HCT116 (cell line): ENCODE results near the gene DAZAP1. TPM values are rescaled to one million over a fixed set of nuclear protein-coding genes. Genes with fewer than 3 reads are reported as not detected.
A peak's percentile ranks its signal among the peaks of the same experiment; 100 is the strongest.

Experiments
- ATAC-seq: fragments of 200-7000 bp; cut with Tn5 transposase; 2 replicates; pipeline ENCODE4 v1.9.1; 2020; ENCODE audit warnings: mild to moderate bottlenecking, moderate library complexity
- BruUV-seq: library from RNA; stranded (reverse); fragments of 400-500 nt; replicated peaks from 2 replicates; lab custom pipeline; 2021; lab: Mats Ljungman, UMichigan
- CTCF ChIA-PET: fragments of 300-600 bp; sonication (Branson Sonifier 250); formaldehyde crosslinking; loops from one replicate; lab custom pipeline; 2021; ENCODE audit warnings: antibody characterized with exemption; lab: Charles Lee
- POLR2A ChIA-PET: fragments of 300-600, 350-600 bp; sonication (Branson Sonifier 250); formaldehyde crosslinking; loops from one replicate; lab custom pipeline; 2021; ENCODE audit warnings: antibody characterized with exemption; lab: Charles Lee
- RAD21 ChIA-PET, 2 experiments: fragments of 300-600 bp; sonication (Branson Sonifier 250); formaldehyde crosslinking; loops; one replicate each; lab custom pipeline; 2023; ENCODE audit warnings: low total read pairs in 2 of 2; ENCODE audit not compliant: uncharacterized antibody in 2 of 2, unreplicated experiment in 2 of 2, low non-redundant PET in 1 of 2; lab: Charles Lee
- DNase-seq: peaks from one replicate; pipeline ENCODE4 v3.0.0-alpha.2; 2010; ENCODE audit warnings: low read depth, low spot score
- H2AFZ ChIP-seq: fragments of 200-600 bp; shearing (Covaris generic), sonication (generic); 2 replicates; pipeline ENCODE4 v1.6.1; 2017; ENCODE audit warnings: low read depth, mixed run types, mixed read lengths, antibody characterized with exemption, low read length; ENCODE audit not compliant: poor library complexity, severe bottlenecking
- H3K27ac ChIP-seq: 2 replicates; pipeline ENCODE4 v1.5.1; 2012; ENCODE audit warnings: low read depth, low read length
- H3K27me3 ChIP-seq: fragments of 200-600 bp; sonication (generic); 2 replicates; pipeline ENCODE4 v1.6.1; 2016; ENCODE audit warnings: mixed run types, low read length, mixed read lengths; ENCODE audit not compliant: insufficient read depth
- H3K36me3 ChIP-seq, 2 experiments: fragments of 200-500 bp in 1 of 2; fragments of 200-600 bp in 1 of 2; sonication (Bioruptor generic) in 1 of 2; sonication (generic) in 1 of 2; 2 replicates each; pipeline versions ENCODE4 v1.5.1 to v1.6.1; 2014 to 2016; ENCODE audit warnings: low read length in 2 of 2, inconsistent platforms in 1 of 2, mixed read lengths in 1 of 2, mixed run types in 1 of 2; ENCODE audit not compliant: insufficient read depth in 2 of 2, control insufficient read depth in 1 of 2
- H3K4me1 ChIP-seq, 2 experiments: fragments of 200-600 bp in 1 of 2; sonication (generic) in 1 of 2; 2 replicates each; pipeline versions ENCODE4 v1.5.1 to v1.6.1; 2012 to 2017; ENCODE audit warnings: low read length in 2 of 2, inconsistent platforms in 1 of 2, mild to moderate bottlenecking in 1 of 2, mixed read lengths in 1 of 2, mixed run types in 1 of 2, moderate library complexity in 1 of 2; ENCODE audit not compliant: insufficient read depth in 2 of 2, control insufficient read depth in 1 of 2
- H3K4me2 ChIP-seq: fragments of 200-600 bp; sonication (generic); 2 replicates; pipeline ENCODE4 v1.6.1; 2017; ENCODE audit warnings: mixed run types, low read length, mixed read lengths
- H3K4me3 ChIP-seq, 2 experiments: fragments of 200-600 bp in 1 of 2; sonication (generic) in 1 of 2; replicated peaks in 1 of 2; 2 replicates each; pipeline ENCODE4 v1.5.1; 2011 to 2016; ENCODE audit warnings: low read length in 2 of 2, control low read depth in 1 of 2, low read depth in 1 of 2, mild to moderate bottlenecking in 1 of 2, mixed read lengths in 1 of 2, mixed run types in 1 of 2
- H3K79me2 ChIP-seq: fragments of 200-600 bp; sonication (generic); 2 replicates; pipeline ENCODE4 v1.6.1; 2017; ENCODE audit warnings: mild to moderate bottlenecking, mixed run types, low read length, moderate library complexity, mixed read lengths; ENCODE audit not compliant: insufficient read depth
- H3K9ac ChIP-seq: fragments of 200-600 bp; sonication (generic); 2 replicates; pipeline ENCODE4 v1.6.1; 2016; ENCODE audit warnings: low read length, mixed read lengths
- H3K9me2 ChIP-seq: fragments of 200-600 bp; sonication (generic), shearing (Covaris generic); 2 replicates; pipeline ENCODE4 v1.6.1; 2017; ENCODE audit warnings: mixed run types, mild to moderate bottlenecking, moderate library complexity; ENCODE audit not compliant: insufficient read depth
- H3K9me3 ChIP-seq, 2 experiments: fragments of 200-500 bp in 1 of 2; fragments of 200-600 bp in 1 of 2; sonication (Bioruptor generic) in 1 of 2; sonication (generic) in 1 of 2; 2 replicates each; pipeline ENCODE4 v1.6.1; 2014 to 2017; ENCODE audit warnings: low read length in 2 of 2, mixed read lengths in 2 of 2, inconsistent platforms in 1 of 2, low read depth in 1 of 2, mild to moderate bottlenecking in 1 of 2, mixed run types in 1 of 2, moderate library complexity in 1 of 2; ENCODE audit not compliant: control insufficient read depth in 1 of 2, insufficient read depth in 1 of 2
- H4K20me1 ChIP-seq: fragments of 200-600 bp; sonication (generic), shearing (Covaris generic); 2 replicates; pipeline ENCODE4 v1.6.1; 2017; ENCODE audit warnings: mixed run types, mild to moderate bottlenecking, moderate library complexity; ENCODE audit not compliant: insufficient read depth
- MAX ChIP-seq: IDR thresholded peaks from 2 replicates; pipeline ENCODE4 v1.6.1; 2012
- POLR2A ChIP-seq: IDR thresholded peaks from 2 replicates; pipeline ENCODE4 v1.7.0; 2011; ENCODE audit warnings: borderline replicate concordance; ENCODE audit not compliant: insufficient read depth, insufficient read length; ENCODE audit errors: extremely low read depth
- POLR2AphosphoS5 ChIP-seq: IDR thresholded peaks from 2 replicates; pipeline ENCODE4 v1.6.1; 2011; ENCODE audit warnings: mild to moderate bottlenecking, low read depth, low read length, moderate library complexity
- SIN3A ChIP-seq: IDR thresholded peaks from 2 replicates; pipeline ENCODE4 v1.6.1; 2012; ENCODE audit warnings: low read depth
- TCF7L2 ChIP-seq: IDR thresholded peaks from 2 replicates; pipeline ENCODE4 v1.7.0; 2011; ENCODE audit warnings: borderline replicate concordance, inconsistent platforms; ENCODE audit not compliant: insufficient read depth, insufficient read length; ENCODE audit errors: extremely low read depth
- YY1 ChIP-seq: IDR thresholded peaks from 2 replicates; pipeline ENCODE4 v1.6.1; 2011; ENCODE audit warnings: low read length, low read depth, moderate library complexity, mild to moderate bottlenecking; ENCODE audit not compliant: insufficient replicate concordance; ENCODE audit errors: extremely low read depth
- intact Hi-C: fragments of 100-400 bp; cut with micrococcal nuclease; formaldehyde crosslinking; loops from 2 replicates; pipeline ENCODE4 v1.10.0; 2022
- total RNA-seq: library from RNA; stranded (reverse); gene quantifications from one replicate; pipeline ENCODE4 v1.2.1, GENCODE V29; 2021; ENCODE audit not compliant: unreplicated experiment

The DAZAP1 gene
- total RNA-seq, 1 experiment from 2014 or later, result 191 TPM

DNA sequence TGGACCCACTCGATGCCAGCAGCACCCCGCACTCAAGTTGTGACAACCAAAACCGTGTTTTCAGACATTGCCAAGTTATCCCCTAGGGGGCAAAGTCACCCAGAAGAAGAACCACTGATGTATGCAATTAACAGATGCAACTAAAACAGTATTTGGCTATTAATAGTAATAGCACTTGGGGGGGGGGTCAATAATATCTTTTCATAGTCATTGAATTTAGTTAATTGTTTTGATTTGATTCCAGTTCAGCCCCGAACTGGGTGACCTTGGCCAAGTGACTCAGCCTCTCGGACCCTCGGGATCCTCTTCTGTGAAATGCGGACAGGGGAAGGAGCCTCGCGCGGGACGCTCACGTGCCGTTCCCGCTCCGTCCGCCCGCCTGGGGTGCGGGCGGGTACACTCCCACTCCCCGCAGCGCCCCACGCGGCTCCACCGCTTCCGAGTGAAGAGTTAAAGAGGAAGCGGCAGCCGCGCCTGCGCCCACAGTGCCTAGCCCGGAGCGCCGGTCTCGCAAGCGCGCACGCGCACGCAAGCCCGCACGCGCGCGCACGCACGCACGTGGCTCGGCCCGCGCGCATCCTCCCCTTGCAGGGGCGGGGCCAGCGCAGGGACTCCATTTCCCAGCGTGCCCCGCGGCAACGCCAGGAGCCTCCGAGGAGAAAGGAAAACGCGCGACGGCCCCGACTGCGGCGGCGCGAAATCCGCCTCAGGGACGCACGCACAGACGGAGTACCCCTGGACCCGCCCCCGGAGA lies 435 bp upstream of the DAZAP1 start (continued):
- TF ChIP-seq YY1, result no peak
- TF ChIP-seq SIN3A, result no peak
- TF ChIP-seq TCF7L2, result peak; percentile 53

DNA sequence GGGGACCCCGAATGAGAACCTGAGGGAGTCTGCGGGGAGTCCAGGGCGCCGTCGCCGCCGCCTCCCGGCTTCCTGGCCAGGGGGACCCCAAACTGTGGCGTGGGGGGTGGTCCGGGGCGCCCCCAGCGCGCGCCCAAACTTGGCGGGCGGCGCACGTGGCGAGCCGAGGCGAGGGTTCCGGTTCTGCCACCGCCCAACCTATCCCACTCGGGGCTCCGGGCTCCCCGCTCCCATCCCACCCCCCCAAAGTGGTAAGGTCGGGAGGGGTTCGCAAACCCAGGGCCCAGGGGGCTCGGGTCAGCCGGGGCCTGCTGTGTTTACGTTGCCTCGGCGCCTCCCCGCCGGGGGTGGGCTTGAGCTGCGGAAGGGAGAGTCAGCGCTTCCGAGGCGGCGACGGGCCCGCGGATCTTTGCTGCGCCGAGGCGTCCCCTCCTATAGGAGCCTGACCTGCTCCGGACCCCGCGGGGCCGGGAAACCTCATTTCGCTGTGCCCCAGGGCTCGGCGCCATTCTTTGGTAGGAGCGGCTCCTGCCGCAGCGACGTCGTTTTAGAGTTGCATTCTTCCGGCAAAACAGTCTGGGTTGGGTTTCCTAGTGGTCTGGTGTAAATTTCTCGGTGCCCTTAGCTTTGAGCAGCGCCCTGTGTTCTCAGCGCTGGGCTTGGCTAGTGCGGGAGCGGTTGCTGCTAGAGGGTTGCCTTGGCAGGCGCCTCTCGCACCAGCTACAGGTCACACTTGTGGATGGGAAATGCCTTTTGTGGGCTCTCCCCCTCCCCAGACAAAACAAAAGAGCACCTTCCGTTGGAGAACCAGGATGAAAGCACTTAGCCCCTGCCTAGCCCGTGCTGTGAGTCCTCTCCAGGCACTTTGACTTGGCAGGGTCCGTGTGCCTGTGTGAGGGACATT lies 1.2 kb downstream of the DAZAP1 start:
- Histone ChIP-seq H3K27ac (peak overlapping the region; percentile 98), H3K4me2 (peak overlapping the region; percentile 78), H3K9me2 (no peaks in the 10 kb centered on the region), H3K36me3 (peaks cover 2 to 41% of the 10 kb centered on the region in 2 experiments; a peak in 2 of 4 replicates), H3K4me1 (peaks cover 19 to 50% of the 10 kb centered on the region in 2 experiments), H3K9ac (peak overlapping the region; percentile 99), H4K20me1 (peaks cover 28% of the 10 kb centered on the region; the same call in 1 of the 2 replicates), H3K27me3 (no peaks in the 10 kb centered on the region)
- ChIA-PET CTCF (no interaction called here), POLR2A (no interaction called here)
- BruUV-seq, result TSS peak; percentile 69
- ATAC-seq, result no peak
- no peak for DNase-seq
- TF ChIP-seq POLR2A (no peak), POLR2AphosphoS5 (0 out of 2 replicates have a peak, but pooled peaks have one; percentile 5), MAX (peak; percentile 53; the same call in 1 of the 2 replicates)
- TF ChIP-seq, all 23 proteins: peak for 2
- intact Hi-C loops, result loop anchor here (10.0 kb wide), 1 partner anchor 134 kb away; the partner anchor contains the start of gene FAM174C
- Histone ChIP-seq H3K9me3 (no peaks in the 10 kb centered on the region), H2AFZ (no peak overlapping the region), H3K79me2 (peaks cover 59% of the 10 kb centered on the region), H3K4me3 (peak overlapping the region; percentile 59 to 68)
- RAD21 ChIA-PET, result no interaction called here
